Measurements from ENCODE around the gene TM4SF20.

Gene TM4SF20

GRCh38 chr2:227320305-227321094, 58.6 kb downstream of the TM4SF20 start:
- DNase-seq (ENCODE audit: low read depth) = no peak

- DNase-seq (ENCODE audit: low read depth) = no peak
Measured at GRCh38 chr2:227317834-227318233, 61.3 kb downstream of the TM4SF20 start.

DNA sequence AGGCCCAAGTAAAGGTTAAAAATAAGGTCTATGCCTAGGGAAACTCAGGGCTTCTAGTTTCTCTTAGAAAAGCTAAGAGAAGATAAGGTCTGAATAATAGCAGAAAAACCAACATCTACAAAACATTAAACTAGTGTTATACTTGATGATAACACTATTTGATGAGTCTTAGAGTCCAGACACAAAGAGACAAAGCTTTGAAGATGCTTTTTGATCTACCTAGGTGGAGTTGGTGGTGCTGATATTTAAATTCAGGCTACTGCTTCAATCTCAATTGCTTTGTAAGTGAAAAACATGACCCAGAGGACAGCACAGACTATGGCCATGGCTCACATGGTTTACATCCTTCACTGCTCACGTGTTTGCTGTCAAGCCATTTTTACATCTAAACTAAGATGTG, 65.8 kb downstream of the TM4SF20 start:
- DNase-seq (ENCODE audit: low read depth) = no peak

- no peak for DNase-seq (ENCODE audit: low read depth)
Measured at GRCh38 chr2:227312579-227312978, 66.5 kb downstream of the TM4SF20 start.
